ENCODE data around the gene DIS3L2. TPM values are rescaled to one million over a fixed set of nuclear protein-coding genes. Genes with fewer than 3 reads are reported as not detected.

DIS3L2 gene
- total and polyA plus RNA-seq, 2 of the 8 experiments (the other 6 are each of a cell fraction or from before 2014, with no cell fraction given), result 11.5 to 21.6 TPM

DNA sequence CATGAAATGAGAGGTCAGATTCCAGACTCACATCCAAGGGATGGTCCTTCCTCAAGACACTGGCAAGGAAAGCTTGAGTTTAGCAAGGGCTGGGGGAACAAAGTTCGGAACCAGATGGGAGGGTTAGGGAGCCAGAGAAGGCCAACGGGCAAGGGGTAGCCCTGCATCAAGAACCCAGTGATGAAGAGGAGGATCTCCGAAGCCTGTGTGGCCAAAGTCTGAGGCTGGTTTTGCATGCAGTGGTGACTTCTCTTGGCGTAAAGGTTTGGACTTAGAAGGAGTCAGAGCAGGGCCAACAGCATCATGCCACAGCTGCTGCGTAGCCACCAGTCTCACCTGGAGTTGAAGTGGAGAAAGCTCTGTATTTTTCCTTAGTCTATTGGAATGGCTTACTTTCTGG lies 293.5 kb downstream of the DIS3L2 start (continued):
- TF ChIP-seq, protein P1, sequence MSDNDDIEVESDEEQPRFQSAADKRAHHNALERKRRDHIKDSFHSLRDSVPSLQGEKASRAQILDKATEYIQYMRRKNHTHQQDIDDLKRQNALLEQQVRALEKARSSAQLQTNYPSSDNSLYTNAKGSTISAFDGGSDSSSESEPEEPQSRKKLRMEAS (IDR thresholded peaks at IDR 0.05), result no peak
- TF ChIP-seq JUN (IDR thresholded peaks at IDR 0.05; ENCODE audit: low read depth, low read length), result no peak
- no peak for TF ChIP-seq MAFK (IDR thresholded peaks at IDR 0.05; ENCODE audit: low read depth, low read length)
- TF ChIP-seq GABPA (IDR thresholded peaks at IDR 0.05; ENCODE audit: borderline replicate concordance, insufficient read depth, low read length), result no peak
- TF ChIP-seq NANOG (IDR thresholded peaks at IDR 0.05; ENCODE audit: insufficient read depth, low read depth, low read length, poor library complexity, severe bottlenecking), result no peak

All from H1 (cell line).